ENCODE measurements around the gene RRP15. TPM values are rescaled to one million over a fixed set of nuclear protein-coding genes. Genes with fewer than 3 reads are reported as not detected.

Gene RRP15
- total RNA-seq, 4 donors from 2014 or later = 13.1 to 27.4 (median 18.8) TPM

DNA sequence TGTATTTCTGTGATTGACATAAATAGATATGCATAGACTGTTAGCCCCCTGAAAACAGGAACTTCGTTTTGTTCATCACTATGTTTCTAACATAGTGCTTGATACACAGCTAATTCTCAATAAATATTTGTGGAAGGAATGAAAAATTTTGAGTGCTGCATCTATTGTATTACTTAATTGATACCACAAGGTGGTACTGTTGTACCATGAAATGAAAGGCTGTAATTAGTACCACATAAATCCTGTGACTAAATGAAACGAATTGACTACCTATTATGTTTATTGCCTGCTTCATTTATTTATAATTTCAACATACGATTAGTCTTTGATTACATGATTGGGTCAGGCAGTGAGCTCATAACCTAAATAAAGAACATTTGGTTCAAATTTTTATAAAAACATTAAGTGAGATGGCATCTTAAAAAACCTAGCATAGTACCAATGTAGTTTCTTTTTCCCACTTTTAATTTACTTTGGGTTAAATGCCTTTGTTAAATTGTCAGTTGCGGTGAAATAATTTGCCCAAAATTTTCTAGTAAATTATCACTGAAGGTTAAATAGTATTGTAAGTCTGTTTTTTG is 45.0 kb downstream of the RRP15 start:
- intact Hi-C loops (cut with DNase I; ENCODE audit: low total_unique reads) = loop anchor here (10.0 kb wide), 2 partner anchors 1085 to 1335 kb away; no protein-coding TSS in a partner anchor
- no peaks in the 10 kb centered on the region for H3K36me3 ChIP-seq
- DNase-seq (no peak), ATAC-seq (no peak)
- no peaks in the 10 kb centered on the region for H3K9me3 ChIP-seq
- H3K27me3 ChIP-seq = no peaks in the 10 kb centered on the region
- in situ Hi-C loops (cut with MboI; ENCODE audit: low sequenced_read_pairs in 4 of 4) = loop anchor here (10.0 to 25.0 kb wide), 6 partner anchors 185 to 1332 kb away; no protein-coding TSS in a partner anchor
- H3K4me1 ChIP-seq = peaks cover 0 to 3% of the 10 kb centered on the region in 2 donors
- H3K27ac ChIP-seq = no peak overlapping the region
- H3K4me3 ChIP-seq = no peak overlapping the region
- TF ChIP-seq POLR2A (IDR thresholded peaks at IDR 0.05) = no peak
- TF ChIP-seq, protein P1, sequence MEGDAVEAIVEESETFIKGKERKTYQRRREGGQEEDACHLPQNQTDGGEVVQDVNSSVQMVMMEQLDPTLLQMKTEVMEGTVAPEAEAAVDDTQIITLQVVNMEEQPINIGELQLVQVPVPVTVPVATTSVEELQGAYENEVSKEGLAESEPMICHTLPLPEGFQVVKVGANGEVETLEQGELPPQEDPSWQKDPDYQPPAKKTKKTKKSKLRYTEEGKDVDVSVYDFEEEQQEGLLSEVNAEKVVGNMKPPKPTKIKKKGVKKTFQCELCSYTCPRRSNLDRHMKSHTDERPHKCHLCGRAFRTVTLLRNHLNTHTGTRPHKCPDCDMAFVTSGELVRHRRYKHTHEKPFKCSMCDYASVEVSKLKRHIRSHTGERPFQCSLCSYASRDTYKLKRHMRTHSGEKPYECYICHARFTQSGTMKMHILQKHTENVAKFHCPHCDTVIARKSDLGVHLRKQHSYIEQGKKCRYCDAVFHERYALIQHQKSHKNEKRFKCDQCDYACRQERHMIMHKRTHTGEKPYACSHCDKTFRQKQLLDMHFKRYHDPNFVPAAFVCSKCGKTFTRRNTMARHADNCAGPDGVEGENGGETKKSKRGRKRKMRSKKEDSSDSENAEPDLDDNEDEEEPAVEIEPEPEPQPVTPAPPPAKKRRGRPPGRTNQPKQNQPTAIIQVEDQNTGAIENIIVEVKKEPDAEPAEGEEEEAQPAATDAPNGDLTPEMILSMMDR (IDR thresholded peaks at IDR 0.05 in 4 of 5, conservative IDR thresholded peaks at IDR 0.05 in 1 of 5) = peak; percentile 65 to 77 (median 68)

DNA sequence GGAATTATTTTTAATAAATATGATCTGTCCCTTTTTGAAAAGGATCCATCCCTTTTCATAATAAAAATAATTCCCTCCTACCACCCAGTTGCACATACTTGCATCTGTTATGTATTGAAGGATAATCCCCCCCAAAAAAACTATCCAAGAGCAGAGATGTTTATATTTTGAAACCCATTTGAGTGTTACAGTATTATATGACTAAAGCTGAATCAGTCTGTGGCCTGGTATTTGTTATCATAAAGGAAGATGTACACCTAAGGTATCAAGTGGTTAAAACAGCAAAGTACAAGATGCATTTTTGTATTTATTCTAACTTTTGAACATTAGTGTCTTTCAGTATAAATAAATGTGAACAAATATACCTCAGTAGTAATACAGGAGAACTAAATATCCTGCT is 47.3 kb downstream of the RRP15 start:
- TF ChIP-seq POLR2A (IDR thresholded peaks at IDR 0.05) = no peak
- TF ChIP-seq, protein P1 (IDR thresholded peaks at IDR 0.05 in 4 of 5, conservative IDR thresholded peaks at IDR 0.05 in 1 of 5) = no peak
- Histone ChIP-seq H3K27ac (no peak overlapping the region), H3K27me3 (no peaks in the 10 kb centered on the region), H3K36me3 (no peaks in the 10 kb centered on the region), H3K9me3 (no peaks in the 10 kb centered on the region), H3K4me1 (peaks cover 0 to 3% of the 10 kb centered on the region in 2 donors), H3K4me3 (no peak overlapping the region)
- ATAC-seq (no peak), DNase-seq (no peak)
- in situ Hi-C loops (cut with MboI; ENCODE audit: low sequenced_read_pairs in 4 of 4) = loop anchor here (10.0 to 25.0 kb wide), 6 partner anchors 182 to 1330 kb away; no protein-coding TSS in a partner anchor
- intact Hi-C loops (cut with DNase I; ENCODE audit: low total_unique reads) = loop anchor here (10.0 kb wide), 2 partner anchors 1082 to 1332 kb away; no protein-coding TSS in a partner anchor

DNA sequence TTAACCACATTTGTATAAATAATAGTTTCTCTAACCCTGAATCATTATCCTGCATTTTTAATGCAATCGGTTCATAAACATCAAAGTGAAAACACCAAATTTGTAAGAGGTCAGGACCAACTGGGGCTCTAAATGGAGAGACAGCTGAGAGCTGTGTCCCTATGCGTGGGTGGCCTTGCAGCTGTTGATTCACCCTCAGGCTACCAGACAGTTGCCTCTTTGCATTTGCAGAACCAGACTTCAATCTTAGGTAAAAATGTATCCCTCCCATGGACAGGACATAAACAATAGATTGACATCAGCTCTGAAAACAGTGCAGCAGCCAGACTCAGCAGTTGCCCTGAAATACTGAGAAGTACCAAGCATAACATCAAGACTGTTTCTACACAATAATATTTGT is 51.2 kb downstream of the RRP15 start:
- Histone ChIP-seq H3K36me3 (no peaks in the 10 kb centered on the region), H3K4me3 (no peak overlapping the region), H3K4me1 (peaks cover 0 to 3% of the 10 kb centered on the region in 2 donors), H3K27ac (no peak overlapping the region), H3K9me3 (no peaks in the 10 kb centered on the region), H3K27me3 (no peaks in the 10 kb centered on the region)
- no peak for TF ChIP-seq POLR2A (IDR thresholded peaks at IDR 0.05)
- TF ChIP-seq, protein P1 (IDR thresholded peaks at IDR 0.05 in 4 of 5, conservative IDR thresholded peaks at IDR 0.05 in 1 of 5) = no peak
- DNase-seq (no peak), ATAC-seq (no peak)
- intact Hi-C loops (cut with DNase I; ENCODE audit: low total_unique reads) (loop anchor here (5.0 to 10.0 kb wide), 3 partner anchors 1078 to 1328 kb away; no protein-coding TSS in a partner anchor), in situ Hi-C loops (cut with MboI; ENCODE audit: low sequenced_read_pairs in 4 of 4) (loop anchor here (5.0 to 25.0 kb wide), 7 partner anchors 178 to 1326 kb away; no protein-coding TSS in a partner anchor)

DNA sequence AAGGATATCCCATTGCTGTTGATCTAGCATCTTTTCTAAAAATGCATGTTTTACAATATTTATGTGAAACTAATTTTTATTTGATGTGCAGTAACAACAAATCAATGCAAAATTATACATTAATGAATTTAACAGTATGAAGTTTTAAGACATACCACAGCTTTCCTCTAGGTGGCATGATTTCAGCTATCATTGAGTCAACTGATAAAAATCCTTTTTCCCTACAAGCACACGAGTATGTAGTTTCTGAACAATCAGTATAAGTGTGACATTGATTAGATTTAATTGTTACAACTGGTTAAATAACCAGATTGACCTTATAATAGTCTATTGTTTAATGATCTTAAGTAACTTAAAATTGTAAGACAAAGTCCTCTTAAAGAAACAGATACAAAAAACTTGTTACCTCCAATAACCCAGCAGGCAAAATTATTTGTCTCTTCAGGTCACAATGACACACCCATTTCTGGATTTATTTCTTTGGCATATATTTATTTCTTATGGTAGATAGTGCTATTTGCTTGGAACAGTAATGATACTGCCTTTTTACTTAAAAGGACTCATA is 54.3 kb downstream of the RRP15 start:
- Histone ChIP-seq H3K4me3 (no peak overlapping the region), H3K9me3 (no peaks in the 10 kb centered on the region), H3K4me1 (peaks cover 0 to 3% of the 10 kb centered on the region in 2 donors), H3K36me3 (no peaks in the 10 kb centered on the region), H3K27ac (no peak overlapping the region), H3K27me3 (no peaks in the 10 kb centered on the region)
- TF ChIP-seq, protein P1 (IDR thresholded peaks at IDR 0.05 in 4 of 5, conservative IDR thresholded peaks at IDR 0.05 in 1 of 5) = peak; percentile 56 to 77 (median 71)
- TF ChIP-seq POLR2A (IDR thresholded peaks at IDR 0.05) = no peak
- in situ Hi-C loops (cut with MboI; ENCODE audit: low sequenced_read_pairs in 4 of 4) = loop anchor here (5.0 to 25.0 kb wide), 7 partner anchors 175 to 1323 kb away; no protein-coding TSS in a partner anchor
- DNase-seq (no peak), ATAC-seq (no peak)
- intact Hi-C loops (cut with DNase I; ENCODE audit: low total_unique reads) = loop anchor here (1.0 to 10.0 kb wide), 4 partner anchors 182 to 1325 kb away; no protein-coding TSS in a partner anchor

Measured in gastrocnemius medialis (tissue), 4 donors.